NT2/D1 (cell line): Measurements from ENCODE around the gene TMEM125.

Experiments
- DNase-seq: peaks from one replicate; pipeline ENCODE4 v3.0.0-alpha.2; 2011; ENCODE audit warnings: low read depth, low spot score
- H3K27me3 ChIP-seq: 2 replicates; pipeline ENCODE4 v1.6.0; 2011; ENCODE audit warnings: mild to moderate bottlenecking; ENCODE audit not compliant: insufficient read length, insufficient read depth
- H3K36me3 ChIP-seq: 2 replicates; pipeline ENCODE4 v1.6.1; 2011; ENCODE audit warnings: mild to moderate bottlenecking, low read length, mixed read lengths; ENCODE audit not compliant: insufficient read depth, insufficient read length
- H3K4me1 ChIP-seq: 2 replicates; pipeline ENCODE4 v1.5.1; 2011; ENCODE audit not compliant: insufficient read depth, insufficient read length
- H3K4me3 ChIP-seq: 2 replicates; pipeline ENCODE4 v1.5.1; 2011; ENCODE audit warnings: low read depth; ENCODE audit not compliant: insufficient read length
- H3K9ac ChIP-seq: 2 replicates; pipeline ENCODE4 v1.6.0; 2011; ENCODE audit warnings: low read depth; ENCODE audit not compliant: insufficient read length
- H3K9me3 ChIP-seq: 2 replicates; pipeline ENCODE4 v1.5.1; 2011; ENCODE audit warnings: mild to moderate bottlenecking, low read length; ENCODE audit not compliant: insufficient read depth
- SUZ12 ChIP-seq: IDR thresholded peaks from 2 replicates; pipeline ENCODE4 v1.6.1; 2011; ENCODE audit not compliant: insufficient read length, insufficient read depth; ENCODE audit errors: extremely low read depth
- YY1 ChIP-seq: IDR thresholded peaks from 2 replicates; pipeline ENCODE4 v1.6.1; 2011; ENCODE audit not compliant: insufficient read length, insufficient read depth
- ZNF274 ChIP-seq: IDR thresholded peaks from 2 replicates; pipeline ENCODE4 v1.6.1; 2011; ENCODE audit warnings: mild to moderate bottlenecking, low read depth, low read length

Gene TMEM125

GRCh38 chr1:43304314-43304681, 34.5 kb downstream of the TMEM125 start:
- H3K9me3 ChIP-seq: no peaks in the 10 kb centered on the region
- H3K9ac ChIP-seq: no peak overlapping the region
- H3K4me3 ChIP-seq: no peak overlapping the region
- H3K4me1 ChIP-seq: peaks cover 36% of the 10 kb centered on the region
- no peaks in the 10 kb centered on the region for H3K36me3 ChIP-seq
- DNase-seq: no peak
- H3K27me3 ChIP-seq: no peaks in the 10 kb centered on the region
- TF ChIP-seq YY1: no peak
- no peak for TF ChIP-seq ZNF274
- no peak for TF ChIP-seq SUZ12

- TF ChIP-seq YY1: no peak
- TF ChIP-seq SUZ12: no peak
- no peak for TF ChIP-seq ZNF274
- Histone ChIP-seq H3K9me3 (no peaks in the 10 kb centered on the region), H3K36me3 (no peaks in the 10 kb centered on the region), H3K27me3 (no peaks in the 10 kb centered on the region), H3K4me1 (peaks cover 31% of the 10 kb centered on the region), H3K9ac (no peak overlapping the region), H3K4me3 (no peak overlapping the region)
- DNase-seq: no peak
These were observed 35.1 kb downstream of the TMEM125 start for GRCh38 chr1:43304771-43305300.

DNA sequence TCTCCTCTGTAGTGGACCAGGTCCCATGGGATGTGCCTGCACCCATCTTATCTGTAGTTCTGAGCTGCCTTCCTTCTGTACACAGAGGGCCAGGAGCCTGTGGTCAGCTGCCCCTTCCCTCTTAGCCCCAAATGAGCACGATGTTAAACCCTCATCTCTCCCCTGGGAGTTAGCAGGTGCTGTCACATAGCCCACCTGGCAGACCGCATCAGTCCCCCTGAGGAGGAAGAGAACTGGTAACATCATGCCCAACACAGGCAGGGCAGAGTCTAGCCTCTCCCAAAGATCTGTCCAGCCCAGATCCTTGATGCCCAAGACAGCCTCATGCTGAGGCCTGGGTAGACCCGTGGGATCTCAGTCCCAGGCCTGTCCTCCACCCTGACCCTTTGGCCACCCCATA, 35.7 kb downstream of the TMEM125 start:
- DNase-seq: no peak
- Histone ChIP-seq H3K27me3 (no peaks in the 10 kb centered on the region), H3K9ac (no peak overlapping the region), H3K4me3 (no peak overlapping the region), H3K4me1 (peaks cover 26% of the 10 kb centered on the region), H3K36me3 (no peaks in the 10 kb centered on the region), H3K9me3 (no peaks in the 10 kb centered on the region)
- no peak for TF ChIP-seq ZNF274
- no peak for TF ChIP-seq YY1
- TF ChIP-seq SUZ12: no peak

DNA sequence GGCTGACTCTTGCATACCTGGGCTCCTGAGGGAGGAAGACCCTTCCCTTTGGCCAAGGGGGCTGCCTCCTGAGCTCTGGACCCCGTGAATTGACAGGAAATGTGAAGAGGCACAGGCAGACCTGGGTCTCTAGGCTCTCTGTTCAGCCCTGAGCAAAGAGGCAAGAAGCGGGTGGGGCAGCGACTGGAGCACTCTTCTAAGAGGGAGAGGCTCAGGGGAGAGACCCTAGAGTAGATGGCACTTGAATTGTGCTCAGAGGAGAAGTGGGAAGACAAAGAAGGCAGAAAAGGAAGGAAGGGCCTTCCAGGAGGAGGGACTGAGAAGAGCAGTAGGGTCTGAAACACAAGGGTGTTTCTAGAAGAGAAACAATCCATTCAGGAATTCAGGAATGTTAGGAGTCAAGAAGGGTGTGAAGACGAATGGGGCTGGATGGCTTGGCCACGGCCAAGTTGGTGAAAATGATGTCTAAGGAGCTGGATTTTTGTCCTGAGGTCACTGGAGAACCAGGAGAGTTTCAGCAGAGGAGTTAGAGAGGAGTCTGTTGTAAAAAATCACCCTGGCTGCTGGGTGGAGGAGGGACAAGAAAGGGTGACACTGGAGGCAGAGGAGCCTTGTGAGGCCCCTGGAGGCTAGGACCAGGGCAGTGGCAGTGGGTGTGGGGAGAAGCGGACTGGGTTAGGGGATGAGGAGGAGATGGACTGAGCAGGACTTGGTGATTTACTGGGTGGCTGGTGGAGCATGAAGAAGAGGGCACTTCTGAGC, 36.3 kb downstream of the TMEM125 start:
- Histone ChIP-seq H3K9ac (no peak overlapping the region), H3K4me1 (peaks cover 26% of the 10 kb centered on the region), H3K36me3 (no peaks in the 10 kb centered on the region), H3K9me3 (no peaks in the 10 kb centered on the region), H3K27me3 (no peaks in the 10 kb centered on the region), H3K4me3 (no peak overlapping the region)
- TF ChIP-seq ZNF274: no peak
- TF ChIP-seq YY1: no peak
- no peak for TF ChIP-seq SUZ12
- no peak for DNase-seq

DNA sequence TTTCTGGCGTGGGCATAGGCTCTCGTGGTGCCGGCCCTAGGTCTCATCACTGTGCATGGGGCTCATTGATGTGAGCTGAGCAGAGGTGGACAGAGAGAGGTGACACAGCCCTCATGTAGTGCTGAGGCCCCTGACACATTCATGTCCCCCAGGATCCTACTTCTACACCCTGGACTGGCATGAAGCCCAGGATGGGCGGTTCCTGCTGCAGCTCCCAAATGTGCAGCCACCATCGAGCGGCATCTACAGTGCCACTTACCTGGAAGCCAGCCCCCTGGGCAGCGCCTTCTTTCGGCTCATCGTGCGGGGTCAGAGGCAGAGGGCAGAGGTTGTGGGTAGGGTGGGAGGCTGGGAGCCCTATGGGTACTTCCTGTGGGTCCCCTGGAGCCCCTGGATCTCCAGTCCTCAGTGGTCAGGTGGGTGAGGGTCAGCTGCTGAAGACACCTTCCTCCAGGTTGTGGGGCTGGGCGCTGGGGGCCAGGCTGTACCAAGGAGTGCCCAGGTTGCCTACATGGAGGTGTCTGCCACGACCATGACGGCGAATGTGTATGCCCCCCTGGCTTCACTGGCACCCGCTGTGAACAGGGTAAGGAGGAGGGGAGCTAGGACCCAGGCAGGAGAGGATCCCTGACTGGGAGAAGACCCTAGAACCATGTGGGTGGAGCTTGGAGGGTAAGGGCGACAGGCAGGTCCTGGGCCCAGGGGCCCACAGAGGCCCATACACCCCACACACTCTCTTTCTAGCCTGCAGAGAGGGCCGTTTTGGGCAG, 37.1 kb downstream of the TMEM125 start:
- peaks cover 26% of the 10 kb centered on the region for H3K4me1 ChIP-seq
- H3K4me3 ChIP-seq: no peak overlapping the region
- DNase-seq: no peak
- H3K9ac ChIP-seq: no peak overlapping the region
- H3K9me3 ChIP-seq: no peaks in the 10 kb centered on the region
- TF ChIP-seq ZNF274 (no peak), YY1 (no peak), SUZ12 (no peak)
- no peaks in the 10 kb centered on the region for H3K27me3 ChIP-seq
- H3K36me3 ChIP-seq: no peaks in the 10 kb centered on the region

GRCh38 chr1:43307458-43308158, 37.8 kb downstream of the TMEM125 start:
- no peaks in the 10 kb centered on the region for H3K36me3 ChIP-seq

More at GRCh38 chr1:43307458-43308158, 37.8 kb downstream of the TMEM125 start:
- Histone ChIP-seq H3K4me1 (peaks cover 22% of the 10 kb centered on the region), H3K27me3 (no peaks in the 10 kb centered on the region), H3K4me3 (no peak overlapping the region), H3K9ac (no peak overlapping the region), H3K9me3 (no peaks in the 10 kb centered on the region)
- DNase-seq: no peak
- no peak for TF ChIP-seq YY1
- TF ChIP-seq SUZ12: no peak
- no peak for TF ChIP-seq ZNF274
